Renal cortical epithelial cell (primary cell): ENCODE results near the gene LRRC27. TPM values are rescaled to one million over a fixed set of nuclear protein-coding genes. Genes with fewer than 3 reads are reported as not detected.
"Not testable (repeated sequence)": the region's sequence is repeated elsewhere in the genome, so short reads cannot be mapped to it uniquely, and the experiment has no call there.

Source experiments
- DNase-seq: peaks from one replicate; pipeline ENCODE4 v3.0.0-alpha.2; 2011; ENCODE audit warnings: low read depth
- total RNA-seq: library from RNA; depleted of rRNA; stranded (reverse); fragments of >200 nt; gene quantifications from 2 replicates; pipeline ENCODE4 v1.2.3, GENCODE V29; 2014

Gene LRRC27
- total RNA-seq, result 3.1 and 16.4 TPM in 2 replicates

- peak; percentile 85 for DNase-seq
Measured at GRCh38 chr10:132331601-132332432, at the start of gene LRRC27. LRRC27 (plus strand) TSS chr10:132332193; CDS start chr10:132333525, 1,332 bp downstream.

GRCh38 chr10:132282667-132283603 is 49.1 kb upstream of the LRRC27 start:
- DNase-seq, result no peak

- no peak for DNase-seq
Measured at GRCh38 chr10:132283604-132284382, 48.2 kb upstream of the LRRC27 start.

GRCh38 chr10:132289439-132289838 is 42.6 kb upstream of the LRRC27 start:
- no peak for DNase-seq

GRCh38 chr10:132290631-132291030 is 41.4 kb upstream of the LRRC27 start:
- no peak for DNase-seq

GRCh38 chr10:132291826-132292225 is 40.2 kb upstream of the LRRC27 start:
- no peak for DNase-seq

- DNase-seq, result no peak
Measured at GRCh38 chr10:132292287-132293200, 39.4 kb upstream of the LRRC27 start.

- no peak for DNase-seq
Measured at GRCh38 chr10:132293201-132293812, 38.7 kb upstream of the LRRC27 start.

- DNase-seq, result no peak
Measured at GRCh38 chr10:132293813-132294520, 38.0 kb upstream of the LRRC27 start.

- DNase-seq, result no peak
Measured at GRCh38 chr10:132294561-132295318, 37.3 kb upstream of the LRRC27 start.

GRCh38 chr10:132295481-132295880 is 36.5 kb upstream of the LRRC27 start:
- DNase-seq, result not testable (repeated sequence)

- no peak for DNase-seq
Measured at GRCh38 chr10:132296666-132297443, 35.1 kb upstream of the LRRC27 start.

GRCh38 chr10:132297526-132297925 is 34.5 kb upstream of the LRRC27 start:
- no peak for DNase-seq

GRCh38 chr10:132298038-132298881 is 33.7 kb upstream of the LRRC27 start:
- DNase-seq, result no peak

- DNase-seq, result no peak
Measured at GRCh38 chr10:132299371-132300336, 32.3 kb upstream of the LRRC27 start.

- no peak for DNase-seq
Measured at GRCh38 chr10:132300582-132300981, 31.4 kb upstream of the LRRC27 start.
